ENCODE data around the gene SUB1.

GRCh38 chr5:32566319-32567111, 18.8 kb upstream of the SUB1 start:
- TF ChIP-seq CTCF (conservative IDR thresholded peaks at IDR 0.05) (no peak), ZFX (IDR thresholded peaks at IDR 0.05) (no peak)

All from C4-2B (cell line).